Measurements from ENCODE around the gene RHOXF2B. TPM values are rescaled to one million over a fixed set of nuclear protein-coding genes. Genes with fewer than 3 reads are reported as not detected.
"Not testable (repeated sequence)": the region's sequence is repeated elsewhere in the genome, so short reads cannot be mapped to it uniquely, and the experiment has no call there.

RHOXF2B gene
- total RNA-seq, result not detected in 2 replicates

DNA sequence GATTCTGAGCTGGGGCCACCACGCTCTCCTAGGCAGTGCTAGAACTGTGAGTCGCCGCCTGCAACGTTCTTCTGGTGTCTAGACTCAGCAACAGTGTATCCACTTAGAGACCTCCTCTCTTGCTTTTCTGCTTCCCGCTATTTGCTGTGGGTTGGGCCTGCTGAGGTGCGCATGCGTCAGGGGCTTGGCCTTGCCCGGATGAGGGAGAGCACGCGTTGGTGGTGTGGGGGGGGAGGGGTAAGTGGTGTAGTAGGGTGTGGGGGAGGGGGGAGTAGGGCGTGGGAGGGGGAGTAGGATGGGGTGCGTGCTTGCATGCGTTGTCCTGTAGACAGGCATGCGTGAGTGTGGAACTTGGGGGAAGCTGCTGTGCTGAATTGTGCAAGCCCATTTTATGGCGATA is at the start of gene RHOXF2B:
Gene RHOXF2B, minus strand, starts transcription at position 101 of the 400 bp plus-strand sequence. CDS start 138 bp downstream, outside the sequence.
- intact Hi-C loops (cut with micrococcal nuclease), result not testable (repeated sequence)

DNA sequence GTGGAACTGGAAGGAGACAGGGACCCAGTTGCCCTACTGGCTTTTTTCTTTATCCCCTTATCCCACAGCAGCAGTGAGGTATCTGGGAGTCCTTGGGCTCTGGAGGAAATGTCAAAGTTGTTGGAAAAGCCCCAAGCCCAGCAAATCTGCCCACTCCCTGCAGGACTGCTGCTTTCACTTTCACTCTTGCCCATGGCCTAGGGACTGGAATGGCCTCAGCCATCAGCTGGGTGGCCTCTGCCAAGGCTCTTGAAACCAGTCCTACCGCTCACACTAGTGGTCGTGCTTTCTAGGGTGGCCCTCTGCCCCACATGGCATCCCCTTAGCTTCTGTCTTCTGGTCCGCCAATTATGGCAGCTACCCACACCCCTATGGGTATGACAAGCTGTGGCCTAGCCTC is 48.0 kb upstream of the RHOXF2B start:
- intact Hi-C loops (cut with micrococcal nuclease), result no loop called here

DNA sequence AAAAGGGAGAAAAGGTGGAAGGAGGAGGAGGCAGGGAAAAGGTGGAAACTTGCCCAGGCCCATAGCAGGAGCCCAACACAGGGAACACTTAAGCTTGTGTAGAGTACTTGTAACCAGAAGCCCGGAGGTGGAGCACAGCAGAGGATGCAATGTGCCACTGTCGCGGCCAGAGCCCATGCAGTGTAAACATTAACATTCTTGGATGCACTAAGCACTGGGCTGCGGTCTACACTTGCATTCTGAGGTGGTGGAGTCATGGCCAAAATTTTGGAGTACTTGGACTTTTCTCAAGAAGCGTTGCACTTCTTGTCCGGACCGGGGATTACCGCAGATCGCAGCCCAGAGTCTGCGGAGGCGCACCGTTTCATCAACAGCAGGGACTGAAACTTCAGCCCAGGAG is 42.7 kb upstream of the RHOXF2B start:
- intact Hi-C loops (cut with micrococcal nuclease), result no loop called here

GRCh38 chrX:120115438-120115963 is 38.0 kb upstream of the RHOXF2B start, which contains the start of gene RHOXF1:
Gene RHOXF1 (minus strand): TSS chrX:120115913. CDS start chrX:120115862, 51 bp downstream.
- intact Hi-C loops (cut with micrococcal nuclease), result no loop called here

GRCh38 chrX:120111611-120112010 is 34.1 kb upstream of the RHOXF2B start:
- intact Hi-C loops (cut with micrococcal nuclease), result no loop called here

GRCh38 chrX:120109378-120109777 is 31.9 kb upstream of the RHOXF2B start:
- intact Hi-C loops (cut with micrococcal nuclease), result no loop called here

DNA sequence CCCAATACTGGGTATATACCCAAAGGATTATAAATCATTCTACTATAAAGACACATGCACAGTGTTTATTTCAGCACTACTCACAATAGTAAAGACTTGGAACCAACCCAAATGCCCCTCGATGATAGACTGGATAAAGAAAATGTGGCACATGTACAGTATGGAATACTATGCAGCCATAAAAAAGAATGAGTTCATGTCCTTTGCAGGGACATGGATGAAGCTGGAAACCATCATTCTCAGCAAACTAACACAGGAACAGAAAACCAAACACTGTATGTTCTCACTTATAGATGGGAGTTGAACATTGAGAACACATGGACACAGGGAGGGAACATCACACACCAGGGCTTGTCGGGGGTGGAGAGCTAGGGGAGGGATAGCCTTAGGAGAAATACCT is 27.2 kb upstream of the RHOXF2B start:
- intact Hi-C loops (cut with micrococcal nuclease), result not testable (repeated sequence)

- intact Hi-C loops (cut with micrococcal nuclease), result not testable (repeated sequence)
Measured at GRCh38 chrX:120101057-120101456, 23.6 kb upstream of the RHOXF2B start.

DNA sequence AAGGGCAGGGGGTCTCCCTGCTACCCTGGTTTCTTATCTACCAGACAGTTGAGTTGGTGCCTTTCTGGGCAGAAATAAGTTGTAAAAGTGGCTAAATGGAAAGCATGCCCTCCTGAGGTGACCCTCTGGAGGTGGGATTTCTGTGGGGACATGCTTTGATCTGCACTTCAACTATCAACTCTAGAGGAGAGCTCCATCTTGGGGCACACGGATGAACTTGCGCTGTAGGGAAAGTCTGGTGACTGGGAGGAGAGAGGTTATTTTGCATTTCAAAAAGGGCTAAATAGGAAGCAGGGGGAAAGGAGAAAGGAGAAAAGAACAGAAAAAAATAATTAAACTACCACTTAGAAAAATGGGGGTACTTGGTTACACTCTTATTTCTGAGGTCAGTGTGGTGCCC is 12.7 kb upstream of the RHOXF2B start:
- intact Hi-C loops (cut with micrococcal nuclease), result no loop called here

- intact Hi-C loops (cut with micrococcal nuclease), result no loop called here
Measured at GRCh38 chrX:120087289-120088017, 10.0 kb upstream of the RHOXF2B start.

DNA sequence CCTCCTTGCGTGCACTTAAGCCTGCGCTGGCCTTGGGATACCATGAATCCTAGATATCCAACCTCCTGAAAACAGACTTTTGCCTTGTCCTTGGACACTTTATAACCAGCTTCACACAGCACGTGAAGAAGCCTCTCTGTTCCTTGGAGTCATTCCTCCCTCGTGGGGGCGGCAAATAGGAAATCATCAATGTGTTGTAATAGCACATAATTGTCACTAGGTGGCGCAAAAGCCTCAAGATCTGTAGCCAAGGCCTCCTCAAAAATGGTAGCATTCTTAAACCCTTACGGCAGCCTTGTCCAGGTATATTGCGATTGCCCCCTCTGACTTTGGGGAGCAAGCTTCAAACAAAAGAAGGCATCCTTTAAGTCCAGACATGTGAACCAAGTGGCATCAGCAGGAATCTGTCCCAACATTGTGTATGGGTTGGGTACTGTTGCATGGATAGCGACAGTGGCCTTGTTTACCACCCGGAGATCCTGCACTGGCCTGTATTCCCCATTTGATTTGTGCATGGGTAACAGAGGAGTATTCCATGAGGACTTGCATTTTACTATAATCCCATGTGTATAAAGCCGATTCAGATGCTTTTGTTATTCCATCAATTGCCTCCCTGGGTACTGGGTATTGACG is 8.2 kb upstream of the RHOXF2B start:
- intact Hi-C loops (cut with micrococcal nuclease), result not testable (repeated sequence)

DNA sequence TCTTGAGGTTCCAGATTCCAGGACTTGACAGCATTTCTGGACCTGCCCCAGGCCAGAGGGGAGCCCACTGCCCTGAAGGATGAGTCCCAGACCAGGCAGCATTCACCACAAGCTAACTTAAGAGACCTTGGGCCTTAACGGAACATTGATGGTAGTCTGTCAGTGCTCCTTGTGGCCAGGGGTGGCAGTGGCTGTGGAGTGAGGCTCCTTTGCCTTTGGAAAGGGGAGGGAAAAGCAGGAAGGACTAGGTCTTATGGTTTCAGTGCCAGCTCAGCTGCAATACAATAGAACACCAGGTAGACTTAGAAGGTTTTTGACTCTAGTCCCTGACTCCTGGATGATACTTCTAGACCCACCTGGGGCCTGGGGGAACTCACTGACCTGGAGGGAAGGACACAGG is 11.3 kb downstream of the RHOXF2B start:
- intact Hi-C loops (cut with micrococcal nuclease), result not testable (repeated sequence)

- intact Hi-C loops (cut with micrococcal nuclease), result not testable (repeated sequence)
Measured at GRCh38 chrX:120042712-120043111, 34.8 kb downstream of the RHOXF2B start.

DNA sequence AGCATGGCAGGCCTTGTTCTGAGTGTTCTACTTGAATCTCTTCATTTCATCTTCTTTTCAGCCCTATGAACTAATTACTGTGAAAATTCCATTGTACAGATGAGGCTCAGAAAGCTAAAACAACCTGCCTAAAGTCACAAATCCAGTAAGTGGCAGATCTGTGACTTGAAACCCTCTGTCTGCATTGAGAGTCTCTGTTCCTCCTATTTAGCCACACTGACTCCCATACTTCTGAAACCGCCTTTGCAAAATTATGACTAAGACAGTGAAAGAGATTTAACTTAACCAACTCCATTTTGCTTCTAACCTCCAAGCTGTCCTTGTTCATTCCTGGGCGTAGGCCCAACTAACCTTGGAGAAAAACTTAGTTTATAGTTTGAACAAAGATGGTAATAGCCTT is 35.2 kb downstream of the RHOXF2B start:
- intact Hi-C loops (cut with micrococcal nuclease), result not testable (repeated sequence)

DNA sequence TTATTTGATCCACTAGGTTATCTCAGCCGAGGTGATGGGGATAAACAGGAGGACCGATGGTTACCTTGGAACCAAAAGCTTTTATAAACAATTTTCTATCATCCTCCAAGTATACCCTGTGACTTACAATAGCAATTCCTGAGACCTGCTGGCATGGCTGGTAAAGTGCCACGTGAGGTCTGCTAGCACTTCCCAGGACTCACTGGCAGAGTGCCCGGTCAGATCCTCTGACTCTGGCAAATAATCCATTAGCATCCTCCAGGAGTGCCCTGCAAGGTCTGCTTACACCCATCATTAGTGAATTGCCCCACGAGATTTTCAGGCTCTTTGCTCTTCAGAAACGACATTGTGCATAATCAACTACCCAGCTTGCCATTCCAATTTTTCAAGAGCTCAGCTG is 37.3 kb downstream of the RHOXF2B start:
- intact Hi-C loops (cut with micrococcal nuclease), result not testable (repeated sequence)

DNA sequence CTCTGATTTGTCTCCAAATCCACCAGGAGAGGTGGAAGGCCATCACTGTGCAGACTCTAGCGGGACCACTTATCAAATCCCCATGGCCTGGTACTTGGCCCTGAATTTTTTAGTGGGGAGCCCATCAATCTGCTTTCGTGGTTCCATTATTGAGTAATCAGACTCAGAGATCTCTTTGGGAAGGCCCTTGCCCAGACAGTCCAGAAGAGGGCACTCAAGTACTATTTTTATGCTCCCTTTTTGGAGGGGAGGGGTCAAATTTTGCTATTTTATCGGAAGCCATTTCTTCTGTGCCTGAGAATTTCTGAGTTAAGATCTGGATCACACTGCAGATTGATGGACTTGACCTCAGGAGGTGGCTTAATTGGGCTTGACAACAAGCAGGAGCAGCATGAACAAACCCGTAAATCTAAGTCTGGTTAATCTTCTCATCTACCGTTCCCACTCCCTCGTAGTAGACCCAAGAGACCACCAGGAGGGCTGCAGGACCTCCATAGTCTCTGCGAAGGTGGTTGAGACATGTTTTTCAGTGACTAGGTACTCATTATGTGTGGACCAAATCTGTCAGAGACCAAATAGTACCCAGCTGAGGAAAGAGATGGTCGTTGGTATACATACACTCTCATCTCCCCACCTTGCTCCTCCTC is 38.3 kb downstream of the RHOXF2B start:
- intact Hi-C loops (cut with micrococcal nuclease), result not testable (repeated sequence)

DNA sequence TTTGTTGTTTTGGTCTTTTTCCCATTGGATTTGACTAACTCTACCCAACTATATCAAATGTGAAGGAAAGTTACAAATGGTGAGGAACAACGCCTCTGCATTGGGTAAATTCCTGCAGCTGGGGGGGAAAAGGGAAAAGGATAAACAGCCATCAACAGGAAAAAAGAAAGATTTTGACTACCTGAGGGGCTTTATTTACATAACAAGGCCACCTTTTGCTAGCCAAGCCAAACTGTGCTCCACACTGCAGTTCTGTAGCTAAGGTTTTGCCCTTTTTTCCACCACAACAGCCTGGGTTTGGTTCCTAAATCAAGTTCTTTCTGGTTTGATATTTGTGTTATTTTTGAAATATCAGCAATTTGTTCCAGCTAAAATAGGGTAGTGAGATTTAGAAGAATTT is 40.8 kb downstream of the RHOXF2B start:
- intact Hi-C loops (cut with micrococcal nuclease), result no loop called here

GRCh38 chrX:120035522-120036309 is 41.8 kb downstream of the RHOXF2B start:
- intact Hi-C loops (cut with micrococcal nuclease), result not testable (repeated sequence)

DNA sequence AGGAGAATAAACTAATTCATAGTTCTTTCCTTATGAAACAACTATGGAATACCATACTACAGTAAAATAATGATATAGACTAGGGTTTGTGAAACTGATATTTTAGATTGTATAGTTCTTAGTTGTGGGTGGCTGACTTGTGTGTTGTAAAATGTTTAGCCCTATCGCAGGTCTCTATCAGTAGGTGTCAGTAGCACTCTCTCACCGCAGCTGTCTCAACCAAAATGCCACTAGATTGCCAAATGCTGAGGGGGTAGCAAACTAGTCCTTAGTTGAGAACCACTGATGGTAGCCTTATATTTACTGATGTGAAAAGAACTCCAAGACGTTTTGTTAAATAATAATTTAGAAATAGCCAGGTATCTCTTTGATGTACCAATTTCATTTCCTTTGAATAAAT is 48.1 kb downstream of the RHOXF2B start:
- intact Hi-C loops (cut with micrococcal nuclease), result no loop called here

DNA sequence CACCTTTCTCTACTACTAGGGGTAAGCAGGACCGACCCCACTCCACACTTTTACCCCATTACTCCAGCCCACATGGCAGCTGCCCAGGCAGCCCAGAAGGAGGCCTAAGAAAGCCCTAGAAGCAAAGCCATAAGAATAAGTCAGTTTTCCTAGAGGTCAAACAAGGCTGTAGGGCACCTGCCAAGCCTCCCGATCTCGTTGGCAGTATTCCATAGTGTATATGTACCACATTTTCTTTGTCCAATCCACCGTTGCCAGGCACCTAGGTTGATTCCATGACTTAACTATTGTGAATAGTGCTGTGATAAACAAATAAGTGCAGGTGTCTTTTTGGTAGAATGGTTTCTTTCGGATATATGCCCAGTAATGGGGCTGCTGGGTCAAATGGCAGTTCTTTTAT is 54.2 kb downstream of the RHOXF2B start:
- intact Hi-C loops (cut with micrococcal nuclease), result no loop called here

DNA sequence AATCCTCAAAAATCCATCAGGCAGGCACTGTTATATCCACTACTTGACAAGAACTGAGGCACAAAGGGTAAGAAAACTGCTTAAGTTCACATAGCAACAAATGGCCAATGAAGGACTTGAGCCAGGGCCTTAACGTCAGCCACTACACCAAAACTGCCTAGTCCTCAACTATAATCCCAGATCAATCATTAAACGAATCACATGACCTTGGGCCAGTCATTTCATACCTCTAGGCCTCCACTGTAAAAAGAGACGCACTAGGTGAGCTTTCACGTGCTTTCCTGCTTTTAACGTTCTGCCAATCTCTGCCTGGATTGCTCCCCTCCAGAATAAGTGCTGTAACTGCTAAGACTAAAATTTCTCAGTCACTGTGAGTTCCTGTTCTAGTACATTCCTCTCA is 54.7 kb downstream of the RHOXF2B start:
- intact Hi-C loops (cut with micrococcal nuclease), result no loop called here

All from T-helper 2 cell treated with Interferon-gamma antibody and Interleukin-4, amounts not matched to agents 100 ng/mL and 5 ng/mL, for 36 hours (primary cell).